Measurements from ENCODE around the gene LY6G5B. TPM values are rescaled to one million over a fixed set of nuclear protein-coding genes. Genes with fewer than 3 reads are reported as not detected.

The LY6G5B gene
- total RNA-seq, 3 donors from 2014 or later = 22.6 to 24.0 (median 22.9) TPM

DNA sequence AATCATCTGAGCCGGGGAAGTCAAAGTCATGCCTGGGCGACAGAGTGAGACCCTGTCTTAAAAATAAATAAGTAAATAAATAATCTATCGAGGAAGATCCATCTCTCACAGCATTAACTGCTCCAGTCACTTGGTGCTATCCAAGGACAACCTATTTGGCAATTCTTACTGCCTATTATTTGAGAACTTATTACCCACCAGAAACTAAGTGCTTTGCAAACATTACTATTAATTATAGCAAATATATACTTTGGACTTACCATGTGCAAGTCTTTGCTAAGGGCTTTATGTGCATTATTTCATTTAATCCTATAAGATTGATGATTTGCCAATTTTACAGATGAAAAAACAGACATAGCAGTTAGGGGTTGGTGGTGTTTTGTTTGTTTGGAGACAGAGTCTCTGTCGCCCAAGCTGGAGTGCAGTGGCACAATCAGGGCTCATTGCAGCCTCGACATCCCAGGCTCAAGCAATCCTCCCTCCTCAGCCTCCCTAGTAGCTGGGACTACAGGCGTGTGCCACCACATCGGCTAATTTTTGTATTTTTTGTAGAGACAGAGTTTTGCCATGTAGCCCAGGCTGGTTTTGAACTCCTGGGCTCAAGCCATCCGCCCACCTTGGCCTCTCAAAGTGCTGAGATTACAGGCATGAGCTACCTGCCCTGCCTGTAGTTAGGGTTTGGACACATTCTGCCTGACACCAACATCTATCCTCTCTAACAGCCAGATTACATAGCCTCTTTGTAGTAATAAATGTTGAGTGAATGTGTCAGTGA, 15.0 kb upstream of the LY6G5B start:
- Mint-ChIP-seq H3K27me3 (ENCODE audit: low read depth) (no peaks in the 10 kb centered on the region), H3K4me1 (ENCODE audit: low read depth) (peaks cover 62% of the 10 kb centered on the region), H3K4me3 (no peak overlapping the region), H3K9me3 (no peaks in the 10 kb centered on the region), H3K36me3 (ENCODE audit: insufficient read depth) (peaks cover 19% of the 10 kb centered on the region)
- ATAC-seq (no peak), DNase-seq (no peak)

DNA sequence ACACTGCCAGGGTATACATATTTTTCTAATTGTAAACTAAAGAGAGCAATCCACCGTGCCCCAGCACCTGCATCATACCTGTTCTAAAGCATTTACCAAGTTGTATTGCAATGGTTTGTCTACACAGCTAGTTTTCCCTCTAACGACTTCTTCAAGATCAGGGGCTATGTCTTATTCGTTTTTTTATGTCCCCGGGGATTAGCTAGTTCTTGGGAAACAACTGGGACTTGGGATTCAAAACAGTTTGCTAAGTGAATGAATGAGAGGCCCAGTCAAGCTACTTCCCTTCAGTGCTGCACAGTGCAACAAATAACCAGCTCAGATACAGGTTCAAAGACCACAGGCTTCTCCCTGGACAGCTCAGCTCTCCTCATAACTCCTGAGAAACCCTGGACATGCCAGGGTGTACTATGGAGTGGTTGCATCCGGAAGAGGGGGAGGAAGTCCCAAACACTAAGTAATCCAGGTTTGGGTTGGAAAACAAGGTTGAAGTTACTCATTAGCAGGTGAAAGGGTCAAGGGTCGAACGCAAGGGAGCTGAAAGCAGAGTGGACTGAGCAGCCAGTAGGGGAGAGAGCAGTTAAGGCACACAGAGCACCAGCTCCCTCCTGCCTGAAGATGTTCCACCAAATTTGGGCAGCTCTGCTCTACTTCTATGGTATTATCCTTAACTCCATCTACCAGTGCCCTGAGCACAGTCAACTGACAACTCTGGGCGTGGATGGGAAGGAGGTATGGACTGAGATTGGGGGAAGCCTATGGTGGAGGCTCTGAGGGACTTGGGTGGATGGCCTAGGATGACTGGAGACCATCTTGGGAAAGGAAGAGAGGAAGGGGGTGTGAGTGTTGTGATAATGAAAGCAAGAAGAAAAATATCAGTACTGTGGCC, 14.2 kb upstream of the LY6G5B start, which contains the start of gene APOM:
TSS of gene APOM (plus strand) at position 546 of the 889 bp plus-strand sequence. CDS start at position 619, 73 bp downstream.
- Mint-ChIP-seq H3K27me3 (ENCODE audit: low read depth) (no peaks in the 10 kb centered on the region), H3K4me3 (no peak within 1 kb of the TSS), H3K9me3 (no peaks in the 10 kb centered on the region), H3K4me1 (ENCODE audit: low read depth) (peaks cover 62% of the 10 kb centered on the region), H3K36me3 (ENCODE audit: insufficient read depth) (peaks cover 15% of the 10 kb centered on the region)
- DNase-seq (no peak), ATAC-seq (no peak)

DNA sequence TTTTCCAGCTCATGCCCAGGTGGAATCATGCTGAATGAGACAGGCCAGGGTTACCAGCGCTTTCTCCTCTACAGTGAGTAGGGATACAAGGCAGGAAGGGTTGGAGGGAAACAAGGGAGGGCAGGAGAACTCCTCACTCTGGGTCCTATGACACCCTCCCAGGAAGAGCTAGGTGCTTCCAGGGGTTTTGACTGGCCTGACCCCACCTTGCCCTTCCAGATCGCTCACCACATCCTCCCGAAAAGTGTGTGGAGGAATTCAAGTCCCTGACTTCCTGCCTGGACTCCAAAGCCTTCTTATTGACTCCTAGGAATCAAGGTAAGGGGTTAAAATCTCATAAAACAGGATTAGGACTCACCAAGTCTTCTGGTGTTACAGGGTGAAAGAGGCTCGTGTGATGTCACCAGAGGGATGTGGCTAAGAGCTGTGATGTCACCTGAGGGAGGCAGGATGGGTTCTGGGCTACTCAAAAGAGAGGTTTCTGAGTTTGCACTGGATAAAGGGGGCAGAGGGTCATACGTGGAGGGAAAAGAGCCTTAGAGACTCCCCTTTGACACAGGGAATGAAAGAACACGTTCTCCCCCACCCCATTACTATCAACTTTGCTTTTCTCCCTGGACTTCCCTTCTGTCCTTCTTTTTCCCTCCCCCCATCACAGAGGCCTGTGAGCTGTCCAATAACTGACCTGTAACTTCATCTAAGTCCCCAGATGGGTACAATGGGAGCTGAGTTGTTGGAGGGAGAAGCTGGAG, 12.2 kb upstream of the LY6G5B start:
- DNase-seq (no peak), ATAC-seq (no peak)
- H3K27me3 Mint-ChIP-seq (ENCODE audit: low read depth) = no peaks in the 10 kb centered on the region
- H3K4me3 Mint-ChIP-seq = peak overlapping the region; percentile 64
- H3K36me3 Mint-ChIP-seq (ENCODE audit: insufficient read depth) = peaks cover 11% of the 10 kb centered on the region
- no peaks in the 10 kb centered on the region for H3K9me3 Mint-ChIP-seq
- peaks cover 64% of the 10 kb centered on the region for H3K4me1 Mint-ChIP-seq (ENCODE audit: low read depth)

DNA sequence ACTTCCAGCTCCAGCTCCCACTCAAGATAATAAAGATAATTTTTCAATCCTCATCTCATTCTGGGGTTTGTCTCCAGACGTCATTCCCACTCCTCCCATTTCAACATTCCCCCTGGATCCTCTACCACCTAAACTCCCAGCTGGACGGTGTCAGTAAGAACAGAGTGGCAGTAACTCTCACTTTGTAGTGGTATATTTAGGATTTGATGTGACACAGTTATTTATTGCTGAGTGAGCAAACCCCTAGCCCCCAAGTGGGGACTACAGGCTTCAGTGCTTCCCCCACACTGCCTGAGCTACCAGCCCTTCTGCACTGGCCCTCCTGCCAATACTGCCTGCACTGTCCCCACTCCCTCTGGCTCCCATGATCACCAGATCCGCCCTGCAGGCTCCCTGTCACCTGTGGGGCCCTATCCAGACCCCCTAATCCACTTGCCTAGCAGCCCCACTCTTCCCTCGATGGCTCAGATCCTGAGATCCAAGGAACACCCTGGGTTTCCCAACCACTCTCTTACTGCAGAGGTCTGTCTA, 11.6 kb upstream of the LY6G5B start:
- Mint-ChIP-seq H3K27me3 (ENCODE audit: low read depth) (no peaks in the 10 kb centered on the region), H3K4me3 (peak overlapping the region; percentile 94), H3K9me3 (no peaks in the 10 kb centered on the region), H3K4me1 (ENCODE audit: low read depth) (peaks cover 63% of the 10 kb centered on the region), H3K36me3 (ENCODE audit: insufficient read depth) (peaks cover 14% of the 10 kb centered on the region)
- DNase-seq (no peak), ATAC-seq (no peak)

DNA sequence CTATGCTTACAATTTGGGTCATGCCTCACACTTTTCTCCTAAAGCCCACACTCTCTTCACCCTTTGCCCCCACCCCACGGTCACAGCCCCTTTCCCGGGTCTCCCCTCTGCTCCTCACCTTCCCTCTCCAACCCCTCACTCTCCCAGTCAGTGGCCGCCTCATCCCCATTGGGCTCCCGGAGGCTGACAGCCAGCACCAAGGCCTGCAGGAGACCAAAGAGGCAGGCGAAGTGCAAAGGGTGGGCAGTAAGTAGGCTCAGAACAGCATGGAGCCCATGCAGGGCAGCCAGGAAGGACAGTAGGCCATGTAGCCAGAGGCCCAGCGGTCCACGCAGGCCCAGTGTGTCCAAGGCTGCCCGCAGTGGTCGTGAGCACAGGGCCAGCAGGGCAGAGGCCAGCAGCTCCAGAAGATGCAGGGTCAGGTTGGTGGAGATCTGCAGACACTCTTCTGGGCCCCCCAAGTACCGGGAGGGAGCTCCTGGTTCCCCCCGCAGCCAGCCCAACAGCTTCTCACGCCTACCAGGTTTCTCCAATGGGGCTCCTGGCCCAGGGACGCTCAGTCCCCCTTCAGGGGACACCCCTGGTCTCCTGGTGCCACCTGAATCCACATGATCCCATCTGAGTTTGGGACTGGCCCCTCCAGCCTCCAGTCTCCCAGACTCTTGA, 10.7 kb upstream of the LY6G5B start:
- no peaks in the 10 kb centered on the region for H3K9me3 Mint-ChIP-seq
- no peak for DNase-seq
- peaks cover 23% of the 10 kb centered on the region for H3K36me3 Mint-ChIP-seq (ENCODE audit: insufficient read depth)
- no peak for ATAC-seq
- H3K27me3 Mint-ChIP-seq (ENCODE audit: low read depth) = no peaks in the 10 kb centered on the region
- peak overlapping the region; percentile 94 for H3K4me3 Mint-ChIP-seq
- H3K4me1 Mint-ChIP-seq (ENCODE audit: low read depth) = peaks cover 67% of the 10 kb centered on the region

DNA sequence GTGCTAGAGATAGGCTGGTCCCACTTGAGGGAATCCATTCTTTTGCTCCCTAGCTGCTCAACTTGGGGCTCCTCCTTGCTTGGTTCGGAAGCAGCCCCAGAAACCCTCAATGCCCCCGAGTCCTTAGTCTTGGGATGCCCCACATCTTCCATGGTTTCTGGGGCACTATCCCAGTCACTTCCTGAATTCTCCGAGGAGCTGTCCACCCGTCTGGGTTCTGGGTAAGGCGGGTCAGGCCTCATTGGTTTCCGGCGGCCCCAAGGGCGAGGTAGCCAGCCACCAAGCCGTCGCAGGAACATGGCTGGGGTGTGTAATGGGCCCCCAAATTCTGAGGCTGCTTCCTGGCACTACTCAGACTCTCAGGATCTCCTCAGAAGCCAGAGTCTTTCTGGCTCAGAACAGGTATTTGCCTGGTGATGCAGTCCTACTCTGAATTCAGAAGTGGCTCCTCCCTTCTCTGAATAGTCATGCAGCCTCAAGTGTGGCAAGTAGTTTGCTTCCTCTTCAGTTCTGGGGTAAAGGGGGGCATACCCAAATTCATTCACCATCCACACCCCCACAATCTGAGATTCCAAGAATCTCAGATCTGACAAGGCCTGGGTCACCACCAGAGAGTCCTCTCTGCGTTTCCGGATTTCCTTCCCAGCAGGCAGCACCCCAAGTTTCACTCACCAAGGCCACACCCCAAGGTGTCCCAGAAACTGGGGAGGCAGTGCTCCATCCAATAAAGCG, 10.0 kb upstream of the LY6G5B start:
- DNase-seq (no peak), ATAC-seq (peak; percentile 57 to 66)
- Mint-ChIP-seq H3K36me3 (ENCODE audit: insufficient read depth) (peaks cover 27% of the 10 kb centered on the region), H3K9me3 (no peaks in the 10 kb centered on the region), H3K27me3 (ENCODE audit: low read depth) (no peaks in the 10 kb centered on the region), H3K4me3 (peak overlapping the region; percentile 94), H3K4me1 (ENCODE audit: low read depth) (peaks cover 73% of the 10 kb centered on the region)

DNA sequence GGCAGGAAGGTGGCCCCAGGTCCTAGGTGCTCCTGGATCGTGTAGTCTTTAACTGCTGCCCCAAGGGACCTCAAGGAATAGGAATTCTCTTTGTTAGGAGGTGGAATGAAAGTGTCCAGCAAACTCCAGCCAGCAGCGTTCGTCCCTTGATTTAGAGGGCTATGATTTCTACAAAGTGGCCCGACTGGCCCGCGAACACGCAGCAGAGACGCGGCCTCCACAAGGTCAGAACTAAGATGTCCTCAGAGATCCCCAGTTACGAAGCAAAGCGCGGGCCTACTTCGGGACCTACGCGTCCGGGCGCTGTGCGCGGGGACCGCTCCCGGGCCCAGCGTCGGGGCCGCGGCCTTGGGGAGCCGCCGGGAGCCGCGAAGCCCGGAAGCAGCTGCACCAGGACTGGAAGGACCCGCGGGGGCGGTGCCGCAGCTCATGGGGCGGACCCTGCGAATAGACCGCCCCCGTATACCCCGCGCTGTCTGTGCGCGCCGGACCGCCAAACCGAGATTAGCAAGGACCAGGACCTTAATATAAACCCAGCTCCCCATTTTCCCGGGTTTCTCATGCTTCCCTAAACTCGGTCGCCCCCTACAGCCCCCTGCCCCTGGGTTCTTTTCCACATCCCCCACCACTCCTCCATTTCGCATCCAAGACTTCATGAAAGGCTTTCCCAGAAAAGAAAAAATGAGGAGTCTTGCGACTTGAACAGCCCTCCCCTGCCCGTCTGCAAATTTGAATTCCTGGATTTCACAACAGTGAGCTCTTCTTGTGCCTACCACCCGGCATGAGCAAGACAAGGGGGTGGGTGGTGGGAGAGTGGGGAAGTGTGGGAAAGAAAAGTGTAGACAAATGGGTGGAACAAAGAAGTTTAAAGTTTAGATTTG, 9.2 kb upstream of the LY6G5B start, which contains the start of gene C6orf47:
TSS of gene C6orf47 (minus strand) at position 398 of the 881 bp plus-strand sequence. CDS start 831 bp downstream, outside the sequence.
- H3K36me3 Mint-ChIP-seq (ENCODE audit: insufficient read depth) = peaks cover 26% of the 10 kb centered on the region
- H3K4me3 Mint-ChIP-seq = peak within 1 kb of the TSS; percentile 94
- H3K9me3 Mint-ChIP-seq = no peaks in the 10 kb centered on the region
- DNase-seq (peak; percentile 70), ATAC-seq (peak; percentile 51 to 55)
- H3K4me1 Mint-ChIP-seq (ENCODE audit: low read depth) = peaks cover 71% of the 10 kb centered on the region
- H3K27me3 Mint-ChIP-seq (ENCODE audit: low read depth) = no peaks in the 10 kb centered on the region

DNA sequence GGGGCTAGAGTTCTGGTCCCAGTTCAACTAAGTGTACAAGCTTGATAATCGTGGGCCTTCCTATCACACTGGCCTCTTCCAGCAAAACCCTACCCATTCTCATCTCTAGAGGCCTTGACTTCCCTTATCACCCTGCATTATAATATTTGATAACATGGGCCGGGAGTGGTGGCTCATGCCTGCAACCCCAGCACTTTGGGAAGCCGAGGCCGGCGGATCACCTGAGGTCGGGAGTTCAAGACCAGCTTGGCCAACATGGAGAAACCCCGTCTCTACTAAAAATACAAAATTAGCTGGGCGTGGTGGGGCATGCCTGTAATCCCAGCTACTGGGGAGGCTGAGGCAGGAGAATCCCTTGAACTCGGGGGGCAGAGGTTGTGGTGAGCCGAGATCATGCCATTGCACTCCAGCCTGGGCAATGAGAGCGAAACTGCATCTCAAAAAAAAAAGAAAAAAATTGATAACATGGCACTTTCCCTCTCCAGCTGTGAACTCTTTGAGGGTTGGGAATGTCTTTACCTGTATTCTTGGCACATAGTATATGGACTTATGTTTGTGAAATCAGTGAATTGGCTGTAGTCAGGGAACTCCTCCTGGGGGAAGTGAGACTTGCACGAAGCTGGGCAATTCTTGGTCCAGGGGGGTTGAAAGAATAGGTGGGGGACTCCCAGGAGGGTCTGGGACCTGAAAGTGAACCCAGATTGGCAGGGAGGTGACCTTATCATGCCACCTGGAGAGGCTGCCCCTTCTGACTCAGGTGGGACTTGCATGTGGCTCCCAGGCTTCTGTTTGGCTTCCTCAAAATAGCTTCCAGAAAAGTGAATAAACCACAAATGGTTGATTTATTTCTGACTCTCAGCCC, 8.3 kb upstream of the LY6G5B start:
- H3K9me3 Mint-ChIP-seq = no peaks in the 10 kb centered on the region

DNA sequence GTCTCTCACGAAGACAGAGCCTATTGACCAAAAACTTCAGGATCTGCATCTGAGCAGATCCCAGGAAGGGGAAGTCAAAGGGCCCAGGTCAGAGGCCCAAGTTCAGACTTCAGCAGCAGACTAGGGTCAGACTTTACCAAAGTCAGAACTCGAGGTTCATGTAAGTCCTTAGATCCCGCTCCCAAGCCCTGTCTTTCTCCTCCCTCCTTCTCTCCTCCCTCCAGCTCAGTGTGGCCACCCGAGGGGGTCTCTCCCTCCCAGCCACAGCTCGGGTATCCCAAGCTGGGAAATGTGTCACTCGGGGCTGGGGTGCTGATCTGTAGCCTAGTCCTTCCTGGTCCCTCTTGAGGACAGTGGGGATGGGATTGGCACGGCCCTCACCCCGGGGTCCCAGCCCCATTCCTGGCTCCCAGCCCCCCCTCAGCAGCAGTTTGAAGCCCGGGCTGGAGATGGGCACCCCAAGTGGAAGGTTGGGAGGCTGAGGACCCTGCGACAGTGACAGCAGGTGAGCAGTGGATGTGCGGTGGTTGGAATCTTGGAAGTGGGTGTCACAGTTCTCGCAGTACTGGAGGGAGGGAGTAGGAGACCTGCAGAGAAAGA, 7.6 kb upstream of the LY6G5B start:
- Mint-ChIP-seq H3K4me1 (ENCODE audit: low read depth) (peaks cover 70% of the 10 kb centered on the region), H3K36me3 (ENCODE audit: insufficient read depth) (peaks cover 32% of the 10 kb centered on the region), H3K27me3 (ENCODE audit: low read depth) (no peaks in the 10 kb centered on the region), H3K9me3 (no peaks in the 10 kb centered on the region), H3K4me3 (peak overlapping the region; percentile 94)
- DNase-seq = no peak
- ATAC-seq = no peak

More for the DNA sequence above, 8.3 kb upstream of the LY6G5B start:
- ATAC-seq (no peak), DNase-seq (no peak)
- H3K36me3 Mint-ChIP-seq (ENCODE audit: insufficient read depth) = peaks cover 28% of the 10 kb centered on the region
- peak overlapping the region; percentile 94 for H3K4me3 Mint-ChIP-seq
- no peaks in the 10 kb centered on the region for H3K27me3 Mint-ChIP-seq (ENCODE audit: low read depth)
- H3K4me1 Mint-ChIP-seq (ENCODE audit: low read depth) = peaks cover 69% of the 10 kb centered on the region

DNA sequence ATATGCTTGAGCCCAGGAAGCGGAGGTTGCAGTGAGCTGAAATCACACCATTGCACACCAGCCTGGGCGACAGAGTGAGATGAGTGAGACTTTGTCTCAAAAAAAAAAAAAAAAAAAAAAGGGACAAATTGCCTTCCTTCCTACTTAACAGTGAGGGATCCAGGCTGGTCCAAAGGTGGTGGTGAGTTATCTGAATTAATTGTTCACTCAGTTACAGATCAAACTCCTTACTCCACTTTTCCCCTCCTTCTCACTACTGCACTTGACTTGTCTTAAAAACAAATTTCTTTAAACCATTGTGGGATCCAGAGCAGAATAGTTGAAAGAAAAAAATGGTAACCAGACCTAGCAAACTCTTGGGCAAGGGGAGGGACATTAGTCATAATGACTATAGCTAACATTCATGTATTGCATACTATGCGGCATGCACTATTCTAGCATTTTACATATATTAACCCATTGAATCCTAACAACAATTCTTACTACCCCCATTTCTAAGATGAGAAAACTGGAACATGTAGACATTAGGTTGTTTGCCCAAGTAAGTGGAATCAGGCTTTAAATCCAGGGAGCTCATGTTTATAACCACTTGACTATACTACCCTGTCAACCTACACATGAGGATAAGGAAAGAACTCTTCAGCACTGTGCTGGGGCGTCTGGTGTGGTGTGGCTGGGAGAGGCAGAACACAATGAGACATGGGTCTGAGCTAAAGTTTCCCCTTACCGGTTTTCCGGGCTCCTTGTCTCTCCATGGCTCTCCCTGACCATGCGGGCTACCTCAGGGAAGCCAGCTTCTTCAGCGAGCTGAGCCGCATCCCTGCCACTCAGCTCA, 6.4 kb upstream of the LY6G5B start:
- Mint-ChIP-seq H3K9me3 (no peaks in the 10 kb centered on the region), H3K4me3 (peak overlapping the region; percentile 89), H3K4me1 (ENCODE audit: low read depth) (peaks cover 68% of the 10 kb centered on the region), H3K36me3 (ENCODE audit: insufficient read depth) (peaks cover 35% of the 10 kb centered on the region), H3K27me3 (ENCODE audit: low read depth) (no peaks in the 10 kb centered on the region)
- DNase-seq = no peak
- no peak for ATAC-seq

Measured in activated T-cell treated with anti-CD3 and anti-CD28 coated beads, Interleukin-2, amount 50 U/mL, for 4 hours (primary cell).